MM.1S (cell line): ENCODE results near the gene TP63.

Source experiments
- DNase-seq: peaks from one replicate; pipeline ENCODE4 v3.0.0-alpha.2; 2015
- H2AFZ ChIP-seq: fragments of 300-600 bp; sonication (generic); 2 replicates; pipeline ENCODE4 v1.6.0; 2016; ENCODE audit warnings: antibody characterized with exemption, low read length
- H3F3A ChIP-seq: fragments of 300-600 bp; sonication (generic); 2 replicates; pipeline ENCODE4 v1.6.1; 2016; ENCODE audit warnings: mild to moderate bottlenecking, antibody characterized with exemption, low read length, moderate library complexity, mixed read lengths; ENCODE audit not compliant: insufficient read depth
- H3K27ac ChIP-seq: fragments of 300-600 bp; sonication (generic); 2 replicates; pipeline ENCODE4 v1.5.1; 2016; ENCODE audit warnings: mild to moderate bottlenecking, low read length
- H3K27me3 ChIP-seq: fragments of 300-600 bp; sonication (generic); replicated peaks from 2 replicates; pipeline ENCODE4 v1.6.0; 2016; ENCODE audit warnings: low read length; ENCODE audit not compliant: insufficient read depth
- H3K36me3 ChIP-seq: fragments of 300-600 bp; sonication (generic); replicated peaks from 2 replicates; pipeline ENCODE4 v1.6.1; 2016; ENCODE audit warnings: mild to moderate bottlenecking, low read length, mixed read lengths; ENCODE audit not compliant: insufficient read depth
- H3K4me1 ChIP-seq: fragments of 300-600 bp; sonication (generic); 2 replicates; pipeline ENCODE4 v1.6.1; 2016; ENCODE audit warnings: low read length, mixed read lengths
- H3K4me2 ChIP-seq: fragments of 300-600 bp; sonication (generic); 2 replicates; pipeline ENCODE4 v1.6.0; 2016; ENCODE audit warnings: low read depth, low read length
- H3K4me3 ChIP-seq: fragments of 300-600 bp; sonication (generic); 2 replicates; pipeline ENCODE4 v1.5.1; 2016; ENCODE audit warnings: low read length, mixed read lengths
- H3K79me2 ChIP-seq: fragments of 300-600 bp; sonication (generic); 2 replicates; pipeline ENCODE4 v1.6.1; 2016; ENCODE audit warnings: mixed run types, low read length, mixed read lengths
- H3K9ac ChIP-seq: fragments of 300-600 bp; sonication (generic); 2 replicates; pipeline ENCODE4 v1.6.1; 2016; ENCODE audit warnings: low read length, mixed read lengths
- H3K9me2 ChIP-seq: fragments of 300-600 bp; sonication (generic); replicated peaks from 2 replicates; pipeline ENCODE4 v1.6.1; 2016; ENCODE audit warnings: mild to moderate bottlenecking, low read length, mixed read lengths; ENCODE audit not compliant: insufficient read depth
- H3K9me3 ChIP-seq: fragments of 300-600 bp; sonication (generic); replicated peaks from 2 replicates; pipeline ENCODE4 v1.6.1; 2016; ENCODE audit warnings: mild to moderate bottlenecking, low read length, mixed read lengths; ENCODE audit not compliant: insufficient read depth
- H4K20me1 ChIP-seq: fragments of 300-600 bp; sonication (generic); 2 replicates; pipeline ENCODE4 v1.6.1; 2016; ENCODE audit warnings: mild to moderate bottlenecking, low read length, moderate library complexity, mixed read lengths; ENCODE audit not compliant: insufficient read depth
- EZH2 ChIP-seq: fragments of 300-600 bp; sonication (generic); optimal IDR thresholded peaks from 2 replicates; pipeline ENCODE3; 2017; ENCODE audit warnings: low read depth, mild to moderate bottlenecking, antibody characterized with exemption, low read length, mixed read lengths
- EZH2phosphoT487 ChIP-seq: fragments of 300-600 bp; sonication (generic); IDR thresholded peaks from 2 replicates; pipeline ENCODE4 v1.6.1; 2018; ENCODE audit warnings: antibody characterized with exemption, low read length
- TF ChIP-seq, protein P1 (sequence below): fragments of 300-600 bp; sonication (generic); IDR thresholded peaks from 2 replicates; pipeline ENCODE4 v1.5.1; 2016; ENCODE audit warnings: antibody characterized with exemption, low read length, mixed read lengths

TP63 gene

DNA sequence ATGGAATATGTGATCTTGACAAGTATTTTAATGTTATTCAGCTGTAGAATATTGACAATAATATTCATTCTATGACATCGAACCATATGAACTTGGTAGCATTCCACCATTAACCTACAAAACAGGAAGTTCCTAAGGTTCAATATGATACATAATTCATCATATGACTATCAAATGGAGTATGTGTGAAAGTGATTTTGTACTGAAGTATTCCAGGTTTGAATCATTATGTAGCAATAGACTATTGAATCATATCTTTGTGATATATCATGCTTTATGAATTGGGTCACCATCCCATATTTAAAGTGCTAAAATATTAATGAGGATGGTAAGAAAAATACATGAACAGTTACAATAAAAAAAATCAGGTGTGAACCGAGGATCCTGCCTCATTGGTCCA is 95.1 kb downstream of the TP63 start:
- no peaks in the 10 kb centered on the region for H3K36me3 ChIP-seq
- H2AFZ ChIP-seq = no peak overlapping the region
- H3K4me2 ChIP-seq = no peak overlapping the region
- H3K4me3 ChIP-seq = no peak overlapping the region
- H3K9me2 ChIP-seq = no peaks in the 10 kb centered on the region
- H3K27me3 ChIP-seq = no peaks in the 10 kb centered on the region
- no peaks in the 10 kb centered on the region for H4K20me1 ChIP-seq
- H3K9ac ChIP-seq = no peak overlapping the region
- H3K9me3 ChIP-seq = no peaks in the 10 kb centered on the region
- H3F3A ChIP-seq = no peaks in the 10 kb centered on the region
- H3K4me1 ChIP-seq = no peaks in the 10 kb centered on the region
- TF ChIP-seq, protein P1, sequence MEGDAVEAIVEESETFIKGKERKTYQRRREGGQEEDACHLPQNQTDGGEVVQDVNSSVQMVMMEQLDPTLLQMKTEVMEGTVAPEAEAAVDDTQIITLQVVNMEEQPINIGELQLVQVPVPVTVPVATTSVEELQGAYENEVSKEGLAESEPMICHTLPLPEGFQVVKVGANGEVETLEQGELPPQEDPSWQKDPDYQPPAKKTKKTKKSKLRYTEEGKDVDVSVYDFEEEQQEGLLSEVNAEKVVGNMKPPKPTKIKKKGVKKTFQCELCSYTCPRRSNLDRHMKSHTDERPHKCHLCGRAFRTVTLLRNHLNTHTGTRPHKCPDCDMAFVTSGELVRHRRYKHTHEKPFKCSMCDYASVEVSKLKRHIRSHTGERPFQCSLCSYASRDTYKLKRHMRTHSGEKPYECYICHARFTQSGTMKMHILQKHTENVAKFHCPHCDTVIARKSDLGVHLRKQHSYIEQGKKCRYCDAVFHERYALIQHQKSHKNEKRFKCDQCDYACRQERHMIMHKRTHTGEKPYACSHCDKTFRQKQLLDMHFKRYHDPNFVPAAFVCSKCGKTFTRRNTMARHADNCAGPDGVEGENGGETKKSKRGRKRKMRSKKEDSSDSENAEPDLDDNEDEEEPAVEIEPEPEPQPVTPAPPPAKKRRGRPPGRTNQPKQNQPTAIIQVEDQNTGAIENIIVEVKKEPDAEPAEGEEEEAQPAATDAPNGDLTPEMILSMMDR = no peak
- TF ChIP-seq EZH2phosphoT487 (no peak), EZH2 (no peak)
- H3K27ac ChIP-seq = no peak overlapping the region
- H3K79me2 ChIP-seq = no peaks in the 10 kb centered on the region
- DNase-seq = no peak

DNA sequence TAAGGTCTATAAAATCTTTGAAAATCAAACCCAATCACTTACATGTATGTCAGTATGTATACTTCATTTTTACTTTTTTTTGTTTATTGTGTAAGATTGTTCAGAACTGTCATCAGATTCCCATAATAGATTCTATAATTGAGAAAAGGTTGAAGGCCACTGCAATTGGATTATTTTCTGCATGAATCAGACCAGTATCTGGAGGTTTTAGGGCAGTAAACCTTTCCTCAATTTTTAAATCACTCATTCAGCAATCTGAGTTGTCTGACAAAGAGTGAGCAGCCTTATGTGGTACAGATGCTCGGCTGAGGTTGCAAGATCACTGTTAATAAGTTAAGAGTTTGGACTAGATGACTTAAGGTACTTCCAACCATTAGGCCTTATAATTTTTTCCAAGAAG is 96.0 kb downstream of the TP63 start:
- Histone ChIP-seq H3F3A (no peaks in the 10 kb centered on the region), H3K27ac (no peak overlapping the region), H3K79me2 (no peaks in the 10 kb centered on the region), H3K9ac (no peak overlapping the region), H2AFZ (no peak overlapping the region), H3K36me3 (no peaks in the 10 kb centered on the region), H3K9me2 (no peaks in the 10 kb centered on the region), H3K4me1 (no peaks in the 10 kb centered on the region), H3K4me3 (no peak overlapping the region), H3K9me3 (no peaks in the 10 kb centered on the region), H4K20me1 (no peaks in the 10 kb centered on the region), H3K27me3 (no peaks in the 10 kb centered on the region), H3K4me2 (no peak overlapping the region)
- TF ChIP-seq EZH2 (no peak), EZH2phosphoT487 (no peak)
- TF ChIP-seq, protein P1 = no peak
- no peak for DNase-seq

DNA sequence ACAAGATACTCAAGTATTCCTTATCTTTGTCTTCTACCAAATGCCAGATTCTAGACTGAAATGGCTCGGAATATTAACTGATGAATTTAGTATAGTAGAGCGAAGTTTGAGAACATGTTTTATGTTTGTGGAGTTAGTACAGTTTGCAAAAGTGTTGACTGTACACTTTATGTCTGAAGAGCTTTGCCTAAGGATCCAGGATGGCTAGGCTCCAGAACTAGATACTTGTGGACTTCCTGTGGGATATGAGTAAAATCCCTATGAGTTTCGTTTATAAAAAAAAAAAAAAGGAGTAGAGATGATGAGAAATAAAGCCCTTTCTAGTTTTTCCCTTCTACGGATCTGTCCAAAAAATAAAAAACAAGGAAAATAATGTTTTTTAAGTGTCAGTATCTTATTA is 96.7 kb downstream of the TP63 start:
- Histone ChIP-seq H3K9me2 (no peaks in the 10 kb centered on the region), H3K9ac (no peak overlapping the region), H3K4me3 (no peak overlapping the region), H3K27me3 (no peaks in the 10 kb centered on the region), H2AFZ (no peak overlapping the region), H3K27ac (no peak overlapping the region), H3K4me2 (no peak overlapping the region), H3K9me3 (no peaks in the 10 kb centered on the region), H3F3A (no peaks in the 10 kb centered on the region), H4K20me1 (no peaks in the 10 kb centered on the region), H3K4me1 (no peaks in the 10 kb centered on the region), H3K36me3 (no peaks in the 10 kb centered on the region), H3K79me2 (no peaks in the 10 kb centered on the region)
- TF ChIP-seq, protein P1 = no peak
- TF ChIP-seq EZH2phosphoT487 (no peak), EZH2 (no peak)
- no peak for DNase-seq
